Activated CD8-positive, alpha-beta memory T cell treated with anti-CD3 and anti-CD28 coated beads for 24 hours (primary cell): ENCODE results near the gene RECK.
"Not testable (repeated sequence)": the region's sequence is repeated elsewhere in the genome, so short reads cannot be mapped to it uniquely, and the experiment has no call there.

ENCODE experiments used
- DNase-seq: peaks from one replicate; pipeline ENCODE4 v3.0.0-alpha.2; 2020

Gene RECK

GRCh38 chr9:36141761-36142160 is 105.0 kb downstream of the RECK start:
- DNase-seq, result no peak

DNA sequence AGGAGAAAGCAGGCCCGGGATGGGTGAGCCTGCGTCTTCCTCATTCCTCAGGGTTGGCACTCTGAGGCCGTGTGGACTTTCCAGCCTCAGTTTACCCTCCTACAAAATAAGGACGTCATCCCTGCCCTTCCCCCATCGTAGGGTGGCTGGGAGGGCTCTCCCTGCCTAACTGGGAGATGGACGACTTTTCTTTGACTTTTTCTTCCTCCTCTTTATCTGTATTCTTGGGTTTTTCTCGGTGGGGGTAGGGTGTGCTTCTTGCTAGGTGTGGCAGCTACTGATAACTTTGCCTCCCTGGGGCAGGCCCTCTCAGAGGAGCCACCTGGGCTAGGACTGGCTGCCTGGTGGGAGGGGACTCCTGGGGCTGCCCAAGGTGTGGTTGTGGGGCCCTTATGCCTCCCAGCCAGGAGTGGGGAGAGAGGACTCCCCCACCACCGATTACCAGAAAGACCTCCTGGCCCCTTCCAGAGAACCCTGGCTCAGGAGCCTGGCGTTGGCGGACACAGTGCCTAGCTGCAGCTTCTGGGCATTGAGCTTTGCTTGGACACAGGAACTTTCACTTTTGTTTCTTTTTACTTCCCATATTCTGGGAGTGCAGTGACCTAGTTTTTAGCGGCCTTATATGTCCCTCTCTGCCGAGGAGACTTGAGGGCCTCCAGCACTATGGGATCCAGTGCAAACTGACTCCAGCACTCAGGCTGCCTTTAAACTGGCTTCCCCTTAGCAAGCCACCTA is 106.0 kb downstream of the RECK start:
- no peak for DNase-seq

- no peak for DNase-seq
These were observed 106.5 kb downstream of the RECK start for GRCh38 chr9:36143245-36143641.

GRCh38 chr9:36144309-36145232 is 107.9 kb downstream of the RECK start:
- DNase-seq, result no peak

DNA sequence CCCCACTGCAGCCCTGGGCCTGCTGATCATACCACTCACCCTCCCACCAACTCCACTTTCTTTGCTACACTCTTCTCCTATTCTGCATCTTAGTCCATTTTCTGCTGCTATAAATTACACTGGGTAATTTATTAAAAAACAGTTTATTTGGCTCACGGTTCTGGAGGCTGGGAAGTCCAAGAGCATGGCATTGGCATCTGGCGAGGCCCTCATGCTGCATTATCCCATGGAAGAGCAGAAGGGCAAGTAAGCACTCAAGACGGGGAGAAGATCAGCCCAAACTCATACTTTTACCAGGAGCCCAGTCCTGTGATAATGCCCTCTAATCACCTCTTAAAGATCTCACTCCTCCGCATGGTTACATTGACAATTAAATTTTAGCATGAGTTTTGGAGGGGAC is 109.3 kb downstream of the RECK start:
- no peak for DNase-seq

GRCh38 chr9:36146651-36147050 is 109.9 kb downstream of the RECK start:
- DNase-seq, result no peak

DNA sequence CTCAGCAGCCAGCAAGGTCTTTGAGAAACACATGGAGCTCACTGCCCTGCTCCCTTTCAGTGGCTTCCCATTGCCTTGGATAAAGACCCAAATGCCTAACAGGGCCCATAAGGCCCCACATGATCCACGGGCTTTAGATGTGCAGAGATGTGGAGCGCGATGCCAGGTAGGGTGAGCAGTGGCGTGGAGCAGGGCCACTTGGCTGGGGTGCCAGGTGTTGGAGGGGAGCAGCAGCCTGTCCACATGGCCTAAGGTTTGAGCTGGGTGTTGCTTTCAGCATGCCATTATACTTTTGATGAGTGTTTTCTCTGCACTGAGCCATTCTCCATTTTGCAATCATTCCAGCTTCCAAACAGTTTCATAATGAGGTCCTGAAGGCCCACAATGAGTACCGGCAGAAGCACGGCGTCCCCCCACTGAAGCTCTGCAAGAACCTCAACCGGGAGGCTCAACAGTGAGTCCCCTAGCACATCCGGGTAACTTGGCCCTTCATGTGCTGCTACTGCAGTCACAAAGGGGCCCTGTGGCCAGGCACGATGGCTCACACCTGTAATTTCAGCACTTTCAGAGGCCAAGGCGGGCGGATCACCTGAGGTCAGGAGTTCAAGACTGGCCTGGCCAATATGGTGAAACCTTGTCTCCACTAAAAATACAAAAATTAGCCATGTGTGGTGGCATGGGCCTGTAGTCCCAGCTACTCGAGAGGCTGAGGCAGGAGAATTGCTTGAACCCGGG is 110.9 kb downstream of the RECK start:
- no peak for DNase-seq

- peak; percentile 87 for DNase-seq
These were observed 111.8 kb downstream of the RECK start for GRCh38 chr9:36148311-36149051.

DNA sequence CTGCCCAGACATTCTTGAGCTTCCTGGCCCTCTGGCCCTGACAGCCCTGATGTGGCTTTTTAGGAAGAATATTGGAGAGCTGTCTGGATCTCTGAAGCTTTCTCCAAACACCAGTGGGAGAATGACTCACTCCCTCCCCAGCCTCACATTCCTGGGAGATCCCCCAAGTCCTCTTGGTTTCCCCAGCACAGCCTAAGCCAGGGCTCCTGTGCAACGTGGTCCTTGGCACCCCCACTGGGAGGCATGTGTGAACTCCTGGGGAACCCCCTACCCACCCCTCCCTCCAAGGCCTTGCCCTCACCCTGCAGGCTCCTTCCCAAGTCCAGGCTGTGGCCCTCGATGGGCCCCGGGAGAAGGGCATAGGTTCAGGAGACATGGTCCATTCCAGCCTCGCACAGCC is 112.5 kb downstream of the RECK start:
- no peak for DNase-seq

GRCh38 chr9:36150574-36151315 is 114.0 kb downstream of the RECK start:
- no peak for DNase-seq

GRCh38 chr9:36151316-36152210 is 114.8 kb downstream of the RECK start:
- DNase-seq, result peak; percentile 90

GRCh38 chr9:36152741-36153438 is 116.2 kb downstream of the RECK start:
- DNase-seq, result no peak

GRCh38 chr9:36153746-36154145 is 117.0 kb downstream of the RECK start:
- DNase-seq, result no peak

DNA sequence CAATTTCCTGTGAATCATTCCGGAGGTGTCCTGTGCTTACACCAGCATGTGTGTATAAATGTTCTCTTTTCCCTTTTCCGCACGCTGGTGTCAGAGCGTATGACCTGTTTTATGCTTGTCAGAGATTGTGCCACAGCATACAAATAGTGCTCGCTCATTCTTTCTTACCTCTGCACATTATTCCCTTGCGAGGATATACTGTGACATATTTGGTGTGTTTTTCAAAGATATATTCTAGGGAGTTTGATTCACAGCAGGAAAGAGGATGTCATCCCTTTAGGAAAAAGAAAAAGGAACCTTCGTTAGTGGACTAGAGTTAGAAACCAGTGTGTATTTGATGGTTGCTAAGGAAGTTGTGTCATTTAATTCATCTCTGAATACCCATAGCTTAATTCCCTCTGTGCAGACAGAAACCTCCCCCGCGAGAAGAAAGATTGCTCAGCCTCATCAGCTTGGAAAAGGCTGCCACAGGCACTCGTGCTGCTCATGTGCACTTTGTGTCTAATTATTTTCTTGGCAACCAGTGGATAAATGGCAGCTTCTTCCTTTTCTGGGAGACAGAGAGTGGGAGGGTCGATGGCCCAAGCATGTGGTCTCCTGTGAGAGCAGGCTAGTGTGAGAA is 117.7 kb downstream of the RECK start:
- DNase-seq, result no peak

DNA sequence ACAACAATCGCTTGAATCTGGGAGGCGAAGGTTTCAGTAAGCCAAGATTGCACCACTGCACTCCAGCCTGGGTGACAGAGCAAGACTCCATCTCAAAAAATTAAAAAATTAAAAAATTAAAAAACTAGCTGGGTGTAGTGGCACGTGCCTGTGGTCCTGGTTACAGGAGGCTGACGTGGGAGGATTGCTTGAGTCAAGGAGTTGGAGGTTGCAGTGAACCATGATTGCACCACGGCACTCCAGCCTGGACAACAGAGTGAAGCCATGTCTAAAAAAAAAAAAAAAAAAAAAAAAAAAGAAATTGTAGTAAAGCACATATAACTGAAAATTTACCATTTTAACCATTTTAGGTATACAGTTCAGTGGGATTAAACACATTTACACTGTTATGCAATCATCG is 119.4 kb downstream of the RECK start:
- no peak for DNase-seq

DNA sequence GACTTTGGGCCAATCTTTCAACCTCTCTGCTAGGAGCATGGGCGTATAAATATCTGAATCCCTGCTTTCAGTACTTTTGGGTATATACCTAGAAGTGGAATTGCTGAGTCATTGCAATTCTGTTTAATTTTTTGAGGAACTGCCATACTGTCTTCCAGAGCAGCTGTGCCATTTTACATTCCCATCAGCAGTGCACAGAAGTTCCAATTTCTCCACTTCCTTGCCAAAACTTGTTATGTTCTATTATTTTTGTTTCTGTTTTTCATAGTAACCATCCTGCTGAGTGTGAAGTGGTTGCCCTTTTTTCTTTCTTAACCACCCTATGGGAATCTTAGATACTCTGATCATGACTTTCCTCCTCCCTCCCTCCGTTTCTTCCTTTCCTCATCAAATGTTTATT is 121.4 kb downstream of the RECK start:
- no peak for DNase-seq

DNA sequence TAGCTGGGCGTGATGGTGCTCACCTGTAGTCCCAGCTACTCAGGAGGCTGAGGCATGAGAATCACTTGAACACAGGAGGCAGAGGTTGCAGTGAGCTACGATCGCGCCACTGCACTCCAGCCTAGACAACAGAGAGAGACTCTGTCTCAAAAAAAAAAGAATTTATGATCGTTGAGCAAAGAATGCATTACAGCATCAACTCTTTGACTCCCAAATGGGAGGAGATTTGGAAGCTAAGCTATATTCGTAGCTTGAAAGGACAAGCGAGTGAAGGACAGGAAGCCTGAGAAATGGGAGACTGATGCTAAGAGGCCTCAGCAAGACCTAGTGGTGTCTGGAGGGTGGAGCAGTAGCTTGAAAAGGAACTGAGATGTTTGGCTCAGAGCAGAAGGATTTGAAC is 122.2 kb downstream of the RECK start:
- no peak for DNase-seq

- DNase-seq, result not testable (repeated sequence)
These were observed 122.8 kb downstream of the RECK start for GRCh38 chr9:36159509-36159908.

DNA sequence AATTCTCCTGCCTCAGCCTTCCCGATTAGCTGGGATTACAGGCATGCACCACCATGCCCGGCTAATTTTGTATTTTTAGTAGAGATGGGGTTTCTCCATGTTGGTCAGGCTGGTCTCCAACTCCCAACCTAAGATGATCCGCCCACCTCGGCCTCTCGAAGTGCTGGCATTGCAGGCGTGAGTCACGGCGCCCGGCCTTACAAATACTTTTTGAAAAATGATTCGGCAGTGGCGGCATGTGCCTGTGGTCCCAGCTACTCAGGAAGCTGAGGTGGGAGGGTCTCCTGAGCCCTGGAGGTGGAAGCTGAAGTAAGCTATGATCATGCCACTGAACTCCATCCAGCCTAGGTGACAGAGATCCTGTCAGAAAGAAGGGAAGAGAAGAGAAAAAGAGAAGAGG is 123.4 kb downstream of the RECK start:
- DNase-seq, result not testable (repeated sequence)

- DNase-seq, result no peak
These were observed 124.5 kb downstream of the RECK start for GRCh38 chr9:36161187-36161586.
